Osteoblast (primary cell): ENCODE results near the gene SLC25A21. TPM values are rescaled to one million over a fixed set of nuclear protein-coding genes. Genes with fewer than 3 reads are reported as not detected.

Source experiments
- DNase-seq: peaks from one replicate; pipeline ENCODE4 v3.0.0; 2011; ENCODE audit warnings: low spot score, mixed read lengths; ENCODE audit not compliant: insufficient read length; ENCODE audit errors: missing footprints
- H2AFZ ChIP-seq: 2 replicates; pipeline ENCODE4 v1.6.0; 2011; ENCODE audit warnings: mild to moderate bottlenecking, low read length
- H3K27ac ChIP-seq: 2 replicates; pipeline ENCODE4 v1.5.1; 2011; ENCODE audit warnings: mild to moderate bottlenecking, low read depth, low read length, moderate library complexity
- H3K27me3 ChIP-seq: 2 replicates; pipeline ENCODE4 v1.6.0; 2012; ENCODE audit warnings: mild to moderate bottlenecking, control low read depth, inconsistent platforms, low read length, moderate library complexity; ENCODE audit not compliant: insufficient read depth
- H3K36me3 ChIP-seq: 2 replicates; pipeline ENCODE4 v1.5.1; 2011; ENCODE audit warnings: mild to moderate bottlenecking, low read length, control low read depth, moderate library complexity; ENCODE audit not compliant: insufficient read depth
- H3K4me1 ChIP-seq: 2 replicates; pipeline ENCODE4 v1.5.1; 2011; ENCODE audit warnings: mild to moderate bottlenecking, low read length, control low read depth, moderate library complexity; ENCODE audit not compliant: insufficient read depth
- H3K4me2 ChIP-seq: 2 replicates; pipeline ENCODE4 v1.6.0; 2011; ENCODE audit warnings: mild to moderate bottlenecking, low read length; ENCODE audit not compliant: insufficient read depth
- H3K4me3 ChIP-seq: fragments of 200-600 bp; sonication (generic); 3 replicates; pipeline ENCODE4 v1.5.1; 2012; ENCODE audit warnings: mild to moderate bottlenecking, low read length, inconsistent platforms; ENCODE audit not compliant: insufficient read depth
- H3K79me2 ChIP-seq: 2 replicates; pipeline ENCODE4 v1.6.0; 2012; ENCODE audit warnings: mild to moderate bottlenecking, low read length, control low read depth, inconsistent platforms; ENCODE audit not compliant: insufficient read depth
- H3K9me3 ChIP-seq: 2 replicates; pipeline ENCODE4 v1.5.1; 2011; ENCODE audit warnings: low read depth, low read length, control low read depth
- H4K20me1 ChIP-seq: 2 replicates; pipeline ENCODE4 v1.6.0; 2012; ENCODE audit warnings: mild to moderate bottlenecking, low read length, control low read depth; ENCODE audit not compliant: insufficient read depth
- total RNA-seq: library from RNA; depleted of rRNA; stranded (reverse); fragments of >200 nt; gene quantifications from 2 replicates; pipeline ENCODE4 v1.2.3, GENCODE V29; 2012
- TF ChIP-seq, protein P1 (sequence below): IDR thresholded peaks from 2 replicates; pipeline ENCODE4 v1.5.1; 2011; ENCODE audit warnings: mild to moderate bottlenecking, low read depth, low read length, moderate library complexity; ENCODE audit errors: extremely low read depth

The SLC25A21 gene
- total RNA-seq, 1 donor: 0.72 TPM

DNA sequence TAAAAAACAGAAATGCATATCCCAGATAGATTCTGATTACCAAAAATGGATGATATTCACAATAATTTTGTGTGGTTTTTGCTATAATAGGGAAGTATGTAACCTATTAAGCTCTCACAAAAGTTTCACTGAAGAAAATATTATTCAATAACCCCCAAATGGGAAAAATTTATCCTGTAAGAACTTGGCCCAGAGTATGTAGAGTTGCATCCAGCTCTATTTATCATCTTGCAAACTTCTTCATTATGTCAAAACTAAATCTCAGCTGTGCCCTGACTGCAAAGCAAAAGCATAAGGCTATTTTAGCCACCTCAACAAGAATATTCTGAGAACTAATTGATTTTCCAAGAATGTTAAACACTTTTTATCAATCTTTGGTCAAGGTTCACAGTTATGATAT is 311.6 kb downstream of the SLC25A21 start:
- no peaks in the 10 kb centered on the region for H3K9me3 ChIP-seq
- no peaks in the 10 kb centered on the region for H3K36me3 ChIP-seq
- no peak overlapping the region for H3K4me2 ChIP-seq
- no peak overlapping the region for H3K4me3 ChIP-seq
- H4K20me1 ChIP-seq: no peaks in the 10 kb centered on the region
- no peaks in the 10 kb centered on the region for H3K27me3 ChIP-seq
- H2AFZ ChIP-seq: no peak overlapping the region
- H3K4me1 ChIP-seq: no peaks in the 10 kb centered on the region
- TF ChIP-seq, protein P1, sequence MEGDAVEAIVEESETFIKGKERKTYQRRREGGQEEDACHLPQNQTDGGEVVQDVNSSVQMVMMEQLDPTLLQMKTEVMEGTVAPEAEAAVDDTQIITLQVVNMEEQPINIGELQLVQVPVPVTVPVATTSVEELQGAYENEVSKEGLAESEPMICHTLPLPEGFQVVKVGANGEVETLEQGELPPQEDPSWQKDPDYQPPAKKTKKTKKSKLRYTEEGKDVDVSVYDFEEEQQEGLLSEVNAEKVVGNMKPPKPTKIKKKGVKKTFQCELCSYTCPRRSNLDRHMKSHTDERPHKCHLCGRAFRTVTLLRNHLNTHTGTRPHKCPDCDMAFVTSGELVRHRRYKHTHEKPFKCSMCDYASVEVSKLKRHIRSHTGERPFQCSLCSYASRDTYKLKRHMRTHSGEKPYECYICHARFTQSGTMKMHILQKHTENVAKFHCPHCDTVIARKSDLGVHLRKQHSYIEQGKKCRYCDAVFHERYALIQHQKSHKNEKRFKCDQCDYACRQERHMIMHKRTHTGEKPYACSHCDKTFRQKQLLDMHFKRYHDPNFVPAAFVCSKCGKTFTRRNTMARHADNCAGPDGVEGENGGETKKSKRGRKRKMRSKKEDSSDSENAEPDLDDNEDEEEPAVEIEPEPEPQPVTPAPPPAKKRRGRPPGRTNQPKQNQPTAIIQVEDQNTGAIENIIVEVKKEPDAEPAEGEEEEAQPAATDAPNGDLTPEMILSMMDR: no peak
- H3K27ac ChIP-seq: no peak overlapping the region
- no peak for DNase-seq
- no peaks in the 10 kb centered on the region for H3K79me2 ChIP-seq

DNA sequence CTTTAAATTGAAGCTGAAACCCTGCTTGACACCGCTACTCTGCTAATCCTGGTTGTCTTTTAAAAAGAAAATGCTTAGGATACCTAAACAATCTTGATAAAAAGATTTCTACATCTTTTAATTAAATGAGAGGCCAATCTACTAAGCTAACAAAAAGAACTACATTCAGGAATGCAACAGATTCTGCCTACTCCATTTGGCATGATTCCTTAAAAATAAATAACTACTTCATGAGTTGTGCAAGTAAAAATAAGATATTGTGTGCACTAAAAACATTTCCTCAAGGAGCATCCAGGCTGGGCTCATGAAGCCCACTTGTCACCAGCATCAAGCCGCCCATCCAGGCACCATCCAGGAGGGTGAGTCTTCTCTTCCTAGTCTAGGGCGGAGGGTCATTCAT is 313.3 kb downstream of the SLC25A21 start:
- H3K4me1 ChIP-seq: no peaks in the 10 kb centered on the region
- H3K27ac ChIP-seq: no peak overlapping the region
- no peaks in the 10 kb centered on the region for H4K20me1 ChIP-seq
- no peak for DNase-seq
- H3K4me3 ChIP-seq: no peak overlapping the region
- no peaks in the 10 kb centered on the region for H3K27me3 ChIP-seq
- H3K79me2 ChIP-seq: no peaks in the 10 kb centered on the region
- TF ChIP-seq, protein P1: no peak
- H2AFZ ChIP-seq: no peak overlapping the region
- H3K9me3 ChIP-seq: no peaks in the 10 kb centered on the region
- no peak overlapping the region for H3K4me2 ChIP-seq
- no peaks in the 10 kb centered on the region for H3K36me3 ChIP-seq

DNA sequence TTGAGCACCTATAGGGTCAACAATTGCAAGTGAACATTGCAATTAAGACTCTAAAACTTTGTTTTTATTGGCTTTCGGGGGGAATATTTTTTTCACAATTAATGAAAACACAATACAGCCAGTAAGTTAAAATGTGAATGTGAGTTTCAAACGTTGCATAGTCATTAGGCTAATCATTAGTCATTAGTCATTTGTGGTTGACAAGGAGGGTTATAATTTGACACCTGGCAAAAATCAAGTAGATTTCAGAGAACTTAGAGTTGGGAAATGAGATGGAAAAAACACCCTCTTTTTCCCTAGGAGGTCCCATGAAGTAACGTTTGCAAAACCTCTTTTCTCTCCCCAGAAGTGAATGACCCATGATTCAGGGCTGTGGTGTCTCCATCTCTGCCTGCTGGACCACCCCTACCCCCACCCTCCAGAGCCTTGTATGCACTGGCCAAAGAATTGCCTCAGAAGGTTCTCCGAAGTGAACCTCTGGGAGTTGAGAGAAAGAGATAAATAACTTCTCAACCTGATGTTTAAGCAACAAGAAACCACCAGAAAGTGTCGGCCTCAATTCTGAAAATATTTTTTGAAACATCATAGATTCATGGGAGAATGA is 314.5 kb downstream of the SLC25A21 start:
- Histone ChIP-seq H2AFZ (no peak overlapping the region), H3K9me3 (no peaks in the 10 kb centered on the region), H3K4me3 (no peak overlapping the region), H3K4me1 (no peaks in the 10 kb centered on the region), H3K79me2 (no peaks in the 10 kb centered on the region), H3K4me2 (no peak overlapping the region), H3K36me3 (no peaks in the 10 kb centered on the region), H4K20me1 (no peaks in the 10 kb centered on the region), H3K27ac (no peak overlapping the region), H3K27me3 (no peaks in the 10 kb centered on the region)
- TF ChIP-seq, protein P1: no peak
- DNase-seq: peak; percentile 51

DNA sequence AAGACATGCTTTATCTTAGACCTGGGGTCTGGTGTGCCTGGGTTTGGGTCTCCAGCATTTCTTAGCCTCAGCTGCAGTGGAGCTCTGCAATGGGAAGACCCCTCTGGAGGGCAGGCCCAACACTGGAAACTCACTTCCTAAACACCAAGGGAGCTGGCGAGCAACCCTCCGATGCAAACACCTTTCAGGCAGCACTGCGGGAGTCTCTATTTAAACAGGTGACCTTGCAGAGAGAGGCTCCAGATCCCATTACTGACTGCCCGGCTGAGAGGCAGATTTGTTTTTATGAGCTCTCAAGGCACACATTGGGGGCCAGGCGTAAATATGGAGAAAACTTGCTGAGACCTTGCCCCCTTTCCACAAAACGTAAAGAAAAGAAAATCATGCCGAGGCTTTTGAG is 315.3 kb downstream of the SLC25A21 start:
- Histone ChIP-seq H3K27me3 (no peaks in the 10 kb centered on the region), H3K27ac (no peak overlapping the region), H3K79me2 (no peaks in the 10 kb centered on the region), H3K4me1 (no peaks in the 10 kb centered on the region), H3K9me3 (no peaks in the 10 kb centered on the region), H2AFZ (no peak overlapping the region), H4K20me1 (no peaks in the 10 kb centered on the region), H3K4me3 (no peak overlapping the region), H3K36me3 (no peaks in the 10 kb centered on the region), H3K4me2 (no peak overlapping the region)
- DNase-seq: no peak
- TF ChIP-seq, protein P1: no peak
